ENCODE data around the gene RHBDL1.

The RHBDL1 gene

DNA sequence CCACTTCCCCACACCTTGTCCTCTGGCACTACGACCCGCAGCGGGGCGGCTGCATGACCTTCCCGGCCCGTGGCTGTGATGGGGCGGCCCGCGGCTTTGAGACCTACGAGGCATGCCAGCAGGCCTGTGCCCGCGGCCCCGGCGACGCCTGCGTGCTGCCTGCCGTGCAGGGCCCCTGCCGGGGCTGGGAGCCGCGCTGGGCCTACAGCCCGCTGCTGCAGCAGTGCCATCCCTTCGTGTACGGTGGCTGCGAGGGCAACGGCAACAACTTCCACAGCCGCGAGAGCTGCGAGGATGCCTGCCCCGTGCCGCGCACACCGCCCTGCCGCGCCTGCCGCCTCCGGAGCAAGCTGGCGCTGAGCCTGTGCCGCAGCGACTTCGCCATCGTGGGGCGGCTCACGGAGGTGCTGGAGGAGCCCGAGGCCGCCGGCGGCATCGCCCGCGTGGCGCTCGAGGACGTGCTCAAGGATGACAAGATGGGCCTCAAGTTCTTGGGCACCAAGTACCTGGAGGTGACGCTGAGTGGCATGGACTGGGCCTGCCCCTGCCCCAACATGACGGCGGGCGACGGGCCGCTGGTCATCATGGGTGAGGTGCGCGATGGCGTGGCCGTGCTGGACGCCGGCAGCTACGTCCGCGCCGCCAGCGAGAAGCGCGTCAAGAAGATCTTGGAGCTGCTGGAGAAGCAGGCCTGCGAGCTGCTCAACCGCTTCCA is 42.0 kb upstream of the RHBDL1 start:
- TF ChIP-seq, protein P1, sequence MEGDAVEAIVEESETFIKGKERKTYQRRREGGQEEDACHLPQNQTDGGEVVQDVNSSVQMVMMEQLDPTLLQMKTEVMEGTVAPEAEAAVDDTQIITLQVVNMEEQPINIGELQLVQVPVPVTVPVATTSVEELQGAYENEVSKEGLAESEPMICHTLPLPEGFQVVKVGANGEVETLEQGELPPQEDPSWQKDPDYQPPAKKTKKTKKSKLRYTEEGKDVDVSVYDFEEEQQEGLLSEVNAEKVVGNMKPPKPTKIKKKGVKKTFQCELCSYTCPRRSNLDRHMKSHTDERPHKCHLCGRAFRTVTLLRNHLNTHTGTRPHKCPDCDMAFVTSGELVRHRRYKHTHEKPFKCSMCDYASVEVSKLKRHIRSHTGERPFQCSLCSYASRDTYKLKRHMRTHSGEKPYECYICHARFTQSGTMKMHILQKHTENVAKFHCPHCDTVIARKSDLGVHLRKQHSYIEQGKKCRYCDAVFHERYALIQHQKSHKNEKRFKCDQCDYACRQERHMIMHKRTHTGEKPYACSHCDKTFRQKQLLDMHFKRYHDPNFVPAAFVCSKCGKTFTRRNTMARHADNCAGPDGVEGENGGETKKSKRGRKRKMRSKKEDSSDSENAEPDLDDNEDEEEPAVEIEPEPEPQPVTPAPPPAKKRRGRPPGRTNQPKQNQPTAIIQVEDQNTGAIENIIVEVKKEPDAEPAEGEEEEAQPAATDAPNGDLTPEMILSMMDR (IDR thresholded peaks at IDR 0.05; ENCODE audit: insufficient read depth, low read depth, low read length, missing control alignments): no peak
- H3K4me3 ChIP-seq (ENCODE audit: low read length): no peak overlapping the region
- no peak for DNase-seq (ENCODE audit: low read depth)

DNA sequence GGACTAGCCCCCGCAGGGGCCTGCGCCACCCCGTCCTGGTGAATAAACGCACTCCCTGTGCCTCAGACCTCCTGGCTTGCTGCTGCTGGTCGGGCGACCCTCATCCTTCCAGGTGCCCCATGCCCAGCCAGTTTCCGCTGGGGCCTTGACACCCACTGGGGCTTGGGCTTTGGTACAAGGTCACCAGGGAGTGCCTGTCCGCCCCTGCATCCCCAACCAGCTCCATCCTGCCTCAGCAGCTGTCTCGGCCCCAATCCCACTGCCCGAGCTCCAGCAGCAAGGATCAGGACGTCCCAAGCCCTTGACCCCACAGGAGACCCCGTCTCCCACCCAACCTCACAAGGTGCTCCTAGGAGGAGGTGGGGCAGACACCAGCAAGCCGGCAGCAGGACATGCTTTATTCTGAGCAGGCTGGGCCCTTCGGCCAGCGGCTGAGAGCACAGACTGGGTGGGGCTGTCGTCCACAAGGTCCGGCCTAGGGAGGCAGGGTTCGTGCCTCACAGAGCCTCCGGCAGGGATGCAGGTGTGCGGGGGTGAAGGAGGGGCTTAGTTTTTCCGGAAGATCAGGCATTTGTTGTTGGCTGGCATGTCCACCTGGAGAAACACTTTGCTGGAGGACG is 41.3 kb upstream of the RHBDL1 start:
- no peak overlapping the region for H3K4me3 ChIP-seq (ENCODE audit: low read length)
- no peak for DNase-seq (ENCODE audit: low read depth)
- TF ChIP-seq, protein P1 (IDR thresholded peaks at IDR 0.05; ENCODE audit: insufficient read depth, low read depth, low read length, missing control alignments): no peak

DNA sequence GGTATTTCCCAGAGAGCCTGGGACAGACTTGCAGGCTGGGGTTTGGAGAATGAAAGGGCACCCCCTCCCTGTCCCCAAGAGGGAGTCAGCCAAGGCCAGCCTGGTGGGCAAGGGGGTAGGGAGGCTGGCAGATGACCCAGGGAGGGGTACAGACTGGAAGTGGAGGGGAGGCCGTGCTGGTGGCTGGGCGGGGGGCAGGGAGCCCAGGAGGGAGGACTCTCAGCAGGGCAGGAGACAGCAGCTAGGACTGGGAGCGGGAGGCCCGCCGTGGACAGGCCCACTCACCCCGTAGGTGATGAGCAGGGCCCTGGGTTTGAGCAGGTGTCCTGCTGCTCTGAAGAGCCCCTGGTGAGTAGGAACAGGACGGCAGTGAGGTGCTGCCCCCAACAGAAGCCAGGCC is 40.5 kb upstream of the RHBDL1 start:
- no peak for DNase-seq (ENCODE audit: low read depth)
- peak overlapping the region; percentile 72 for H3K4me3 ChIP-seq (ENCODE audit: low read length)
- TF ChIP-seq, protein P1 (IDR thresholded peaks at IDR 0.05; ENCODE audit: insufficient read depth, low read depth, low read length, missing control alignments): no peak

DNA sequence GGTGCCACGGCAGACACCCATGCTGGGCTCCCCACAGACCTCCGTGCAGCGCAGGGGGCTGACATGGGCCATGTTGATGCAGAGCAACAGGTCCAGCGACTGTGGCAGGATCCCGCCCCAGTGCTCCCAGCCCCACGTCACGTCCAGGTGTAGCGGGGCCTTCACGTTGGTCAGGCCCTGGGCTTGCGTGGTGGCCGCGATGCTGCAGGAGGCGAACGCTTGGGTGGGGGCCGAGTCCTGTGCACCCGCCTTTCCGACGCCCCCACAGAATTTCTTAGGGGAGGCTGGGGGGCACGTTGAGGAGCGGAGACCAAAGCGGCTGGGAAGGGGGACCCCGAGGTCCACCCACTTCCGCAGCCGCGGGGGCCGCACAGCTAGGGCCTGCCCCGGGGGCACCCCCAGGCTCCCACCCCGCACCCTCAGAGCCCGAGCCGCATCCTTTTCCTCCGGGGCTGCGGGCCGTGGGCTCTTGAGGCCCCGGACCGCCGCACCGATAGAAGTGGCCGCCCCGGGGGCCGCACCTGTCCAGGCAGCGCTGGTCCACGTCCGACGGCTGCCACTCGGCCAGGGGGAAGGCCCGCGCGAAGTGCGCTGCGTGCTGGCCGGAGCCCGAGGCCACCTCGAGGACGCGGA is 39.8 kb upstream of the RHBDL1 start:
- peak overlapping the region; percentile 72 for H3K4me3 ChIP-seq (ENCODE audit: low read length)
- DNase-seq (ENCODE audit: low read depth): no peak
- TF ChIP-seq, protein P1 (IDR thresholded peaks at IDR 0.05; ENCODE audit: insufficient read depth, low read depth, low read length, missing control alignments): no peak

DNA sequence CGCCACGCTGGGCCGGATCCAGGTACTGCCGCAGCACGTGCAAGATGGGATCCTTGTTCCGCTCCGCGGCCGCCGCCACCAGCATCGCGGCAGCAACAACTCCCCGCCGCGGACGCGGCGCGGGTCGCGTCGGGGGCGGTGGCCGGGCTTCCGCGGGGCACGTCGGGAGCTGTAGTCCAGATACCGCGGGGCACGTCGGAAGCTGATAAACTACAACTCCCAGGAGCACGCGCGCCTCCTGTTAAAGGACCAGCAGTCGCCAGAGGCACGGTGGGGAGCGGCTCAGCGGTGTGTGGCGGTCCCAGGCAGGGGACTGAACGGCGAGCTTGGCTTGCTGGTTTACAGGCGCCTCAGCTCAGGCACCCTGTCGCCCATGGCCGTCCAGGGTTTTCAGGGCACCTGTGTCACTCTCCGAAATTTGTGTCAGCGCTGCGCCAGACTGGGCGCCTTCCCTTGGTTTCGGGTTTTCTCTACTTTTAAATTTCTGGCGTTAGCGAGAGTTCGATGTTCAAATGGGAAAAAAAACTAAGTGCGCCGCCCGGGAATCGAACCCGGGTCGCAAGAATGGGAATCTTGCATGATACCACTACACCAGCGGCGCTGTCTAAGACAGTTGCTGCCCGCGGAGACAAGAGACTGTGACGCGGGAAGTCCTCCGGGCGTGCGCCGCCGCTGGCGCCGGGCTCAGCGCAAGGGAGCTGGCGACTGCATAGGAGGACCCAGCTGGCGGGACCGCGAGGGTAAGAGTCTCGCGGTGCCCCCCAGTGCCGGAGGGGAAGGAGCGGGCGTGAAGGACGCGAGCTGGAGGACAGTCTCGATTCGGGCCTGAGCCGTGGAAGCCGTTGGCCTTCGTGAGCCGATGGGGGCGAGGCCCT is 39.0 kb upstream of the RHBDL1 start, which contains the start of gene METTL26:
METTL26 (minus strand) TSS at position 100 of the 875 bp plus-strand sequence; CDS start at position 85, 15 bp downstream.
- TF ChIP-seq, protein P1 (IDR thresholded peaks at IDR 0.05; ENCODE audit: insufficient read depth, low read depth, low read length, missing control alignments): no peak
- H3K4me3 ChIP-seq (ENCODE audit: low read length): peak within 1 kb of the TSS; percentile 72

More for the DNA sequence above, 39.0 kb upstream of the RHBDL1 start, which contains the start of gene METTL26:
- peak; percentile 96 for DNase-seq (ENCODE audit: low read depth)

Measured in epithelial cell of esophagus (primary cell).